Measurements from ENCODE around the gene FMNL3.

FMNL3 gene

GRCh38 chr12:49655595-49656236 lies 51.5 kb downstream of the FMNL3 start:
- H3K4me3 ChIP-seq (ENCODE audit: low read depth, low read length), result no peak overlapping the region
- peaks cover 86% of the 10 kb centered on the region for H3K36me3 ChIP-seq (replicated peaks)
- no peak for TF ChIP-seq CTCF (IDR thresholded peaks at IDR 0.05; ENCODE audit: low read depth, low read length, missing control alignments)
- no peak for DNase-seq
- no peak overlapping the region for H3K27ac ChIP-seq
- in situ Hi-C loops (cut with HindIII; ENCODE audit: low pct_ligation_motif_present, low sequenced_read_pairs), result no loop called here
- H3K27me3 ChIP-seq (replicated peaks), result no peaks in the 10 kb centered on the region

- no peak for DNase-seq
- in situ Hi-C loops (cut with HindIII; ENCODE audit: low pct_ligation_motif_present, low sequenced_read_pairs), result no loop called here
- peaks cover 88% of the 10 kb centered on the region for H3K36me3 ChIP-seq (replicated peaks)
Observed at GRCh38 chr12:49654715-49655114, 52.5 kb downstream of the FMNL3 start.

GRCh38 chr12:49652921-49653520 lies 54.2 kb downstream of the FMNL3 start:
- TF ChIP-seq CTCF (IDR thresholded peaks at IDR 0.05; ENCODE audit: low read depth, low read length, missing control alignments), result no peak
- DNase-seq, result no peak
- Histone ChIP-seq H3K4me3 (ENCODE audit: low read depth, low read length) (no peak overlapping the region), H3K27ac (no peak overlapping the region), H3K36me3 (replicated peaks) (peaks cover 89% of the 10 kb centered on the region), H3K27me3 (replicated peaks) (no peaks in the 10 kb centered on the region)
- in situ Hi-C loops (cut with HindIII; ENCODE audit: low pct_ligation_motif_present, low sequenced_read_pairs), result no loop called here

More at GRCh38 chr12:49654715-49655114, 52.5 kb downstream of the FMNL3 start:
- H3K27ac ChIP-seq, result no peak overlapping the region
- H3K27me3 ChIP-seq (replicated peaks), result no peaks in the 10 kb centered on the region
- no peak for TF ChIP-seq CTCF (IDR thresholded peaks at IDR 0.05; ENCODE audit: low read depth, low read length, missing control alignments)
- H3K4me3 ChIP-seq (ENCODE audit: low read depth, low read length), result no peak overlapping the region

- Histone ChIP-seq H3K27ac (no peak overlapping the region), H3K36me3 (replicated peaks) (peaks cover 84% of the 10 kb centered on the region)
- in situ Hi-C loops (cut with HindIII; ENCODE audit: low pct_ligation_motif_present, low sequenced_read_pairs), result no loop called here
Observed at GRCh38 chr12:49651855-49652254, 55.4 kb downstream of the FMNL3 start.

GRCh38 chr12:49649892-49650291 lies 57.3 kb downstream of the FMNL3 start:
- Histone ChIP-seq H3K4me3 (ENCODE audit: low read depth, low read length) (no peak overlapping the region), H3K36me3 (replicated peaks) (peaks cover 91% of the 10 kb centered on the region), H3K27ac (no peak overlapping the region), H3K27me3 (replicated peaks) (no peaks in the 10 kb centered on the region)
- in situ Hi-C loops (cut with HindIII; ENCODE audit: low pct_ligation_motif_present, low sequenced_read_pairs), result no loop called here
- DNase-seq, result no peak
- no peak for TF ChIP-seq CTCF (IDR thresholded peaks at IDR 0.05; ENCODE audit: low read depth, low read length, missing control alignments)

More at GRCh38 chr12:49651855-49652254, 55.4 kb downstream of the FMNL3 start:
- TF ChIP-seq CTCF (IDR thresholded peaks at IDR 0.05; ENCODE audit: low read depth, low read length, missing control alignments), result no peak
- DNase-seq, result no peak
- no peaks in the 10 kb centered on the region for H3K27me3 ChIP-seq (replicated peaks)
- no peak overlapping the region for H3K4me3 ChIP-seq (ENCODE audit: low read depth, low read length)
